SK-N-SH treated with all-trans-retinoic acid at 6 μM for 48 hours (cell line): ENCODE results near the gene PRSS21.

ENCODE experiments used
- ATAC-seq: fragments of 200-7000 bp; cut with Tn5 transposase; 3 replicates; pipeline ENCODE4 v1.9.1; 2020; ENCODE audit warnings: mild to moderate bottlenecking, moderate library complexity
- ARNTL ChIP-seq: fragments of 450-650 bp; formaldehyde crosslinking; IDR thresholded peaks from 2 replicates; pipeline ENCODE4 v1.5.0; 2020; ENCODE audit warnings: low read depth, mild to moderate bottlenecking, moderate library complexity, borderline replicate concordance
- BACH2 ChIP-seq: fragments of 250-450 bp; sonication (Bioruptor Pico); IDR thresholded peaks from 2 replicates; pipeline ENCODE4 v1.9.0; 2021; ENCODE audit warnings: mild to moderate bottlenecking, borderline replicate concordance
- CSDC2 ChIP-seq: fragments of 250-450 bp; sonication (Bioruptor Pico); IDR thresholded peaks from 2 replicates; pipeline ENCODE4 v1.5.0; 2020; ENCODE audit warnings: mild to moderate bottlenecking, moderate library complexity
- ESRRG ChIP-seq: fragments of 250-450 bp; sonication (Bioruptor Pico); IDR thresholded peaks from 2 replicates; pipeline ENCODE4 v1.6.1; 2021; ENCODE audit warnings: mild to moderate bottlenecking
- GLIS3 ChIP-seq: fragments of 250-450 bp; sonication (Bioruptor Pico); IDR thresholded peaks from 2 replicates; pipeline ENCODE4 v1.5.0; 2020; ENCODE audit warnings: mild to moderate bottlenecking, moderate library complexity
- OSR1 ChIP-seq: fragments of 250-450 bp; sonication (Bioruptor Pico); IDR thresholded peaks from 2 replicates; pipeline ENCODE4 v1.8.0; 2022; ENCODE audit warnings: moderate library complexity, mild to moderate bottlenecking, inconsistent platforms
- PPARA ChIP-seq: fragments of 250-450 bp; sonication (Bioruptor Pico); IDR thresholded peaks from 2 replicates; pipeline ENCODE4 v1.5.0; 2020; ENCODE audit warnings: mild to moderate bottlenecking, borderline replicate concordance
- RARB ChIP-seq: fragments of 250-450 bp; sonication (Bioruptor Pico); IDR thresholded peaks from 2 replicates; pipeline ENCODE4 v1.8.0; 2021; ENCODE audit warnings: mild to moderate bottlenecking, moderate library complexity
- TCF4 ChIP-seq: fragments of 250-450 bp; sonication (Bioruptor Pico); IDR thresholded peaks from 2 replicates; pipeline ENCODE4 v1.8.0; 2021; ENCODE audit warnings: mild to moderate bottlenecking, moderate library complexity, borderline replicate concordance
- ZFP3 ChIP-seq: fragments of 250-450 bp; sonication (Bioruptor Pico); IDR thresholded peaks from 2 replicates; pipeline ENCODE4 v1.5.0; 2020; ENCODE audit warnings: mild to moderate bottlenecking, moderate library complexity
- ZFP30 ChIP-seq: fragments of 450-650 bp; formaldehyde crosslinking; IDR thresholded peaks from 2 replicates; pipeline ENCODE4 v1.5.0; 2022; ENCODE audit warnings: mild to moderate bottlenecking, moderate library complexity
- ZNF565 ChIP-seq: fragments of 450-650 bp; formaldehyde crosslinking; conservative IDR thresholded peaks from 2 replicates; pipeline ENCODE4 v1.5.0; 2020; ENCODE audit warnings: low read depth, mild to moderate bottlenecking, moderate library complexity
- ZNF70 ChIP-seq: fragments of 450-650 bp; formaldehyde crosslinking; IDR thresholded peaks from 2 replicates; pipeline ENCODE4 v1.5.0; 2020; ENCODE audit warnings: mild to moderate bottlenecking, moderate library complexity
- TF ChIP-seq, protein P1 (sequence below): fragments of 250-450 bp; sonication (Bioruptor Pico); IDR thresholded peaks from 2 replicates; pipeline ENCODE4 v1.5.0; 2020; ENCODE audit warnings: mild to moderate bottlenecking, moderate library complexity
- TF ChIP-seq, protein P2 (sequence below): fragments of 250-450 bp; sonication (Bioruptor Pico); IDR thresholded peaks from 2 replicates; pipeline ENCODE4 v1.8.0; 2020; ENCODE audit warnings: mild to moderate bottlenecking, moderate library complexity, borderline replicate concordance
- TF ChIP-seq, protein P3 (sequence below): fragments of 250-450 bp; sonication (Bioruptor Pico); IDR thresholded peaks from 2 replicates; pipeline ENCODE4 v1.8.0; 2021; ENCODE audit warnings: low read depth, mild to moderate bottlenecking, moderate library complexity, borderline replicate concordance
- TF ChIP-seq, protein P4 (sequence below): fragments of 250-450 bp; sonication (Bioruptor Pico); IDR thresholded peaks from 2 replicates; pipeline ENCODE4 v1.5.1; 2020; ENCODE audit warnings: low read depth, mild to moderate bottlenecking, moderate library complexity

The PRSS21 gene

DNA sequence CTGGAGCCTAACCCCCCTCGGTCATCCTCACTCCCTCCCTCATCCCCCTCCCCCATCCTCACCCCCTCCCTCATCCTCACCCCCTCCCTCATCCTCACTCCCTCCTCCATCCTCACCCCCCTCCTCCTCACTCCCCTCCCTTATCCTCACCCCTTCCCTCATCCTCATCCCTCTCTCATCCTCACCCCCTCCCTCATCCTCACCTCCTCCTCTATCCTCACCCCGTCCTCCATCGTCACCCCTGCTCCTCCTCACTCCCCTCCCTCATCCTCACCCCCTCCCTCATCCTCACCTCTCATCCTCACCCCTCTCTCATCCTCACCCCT lies 30.2 kb upstream of the PRSS21 start (continued):
- TF ChIP-seq, protein P1, sequence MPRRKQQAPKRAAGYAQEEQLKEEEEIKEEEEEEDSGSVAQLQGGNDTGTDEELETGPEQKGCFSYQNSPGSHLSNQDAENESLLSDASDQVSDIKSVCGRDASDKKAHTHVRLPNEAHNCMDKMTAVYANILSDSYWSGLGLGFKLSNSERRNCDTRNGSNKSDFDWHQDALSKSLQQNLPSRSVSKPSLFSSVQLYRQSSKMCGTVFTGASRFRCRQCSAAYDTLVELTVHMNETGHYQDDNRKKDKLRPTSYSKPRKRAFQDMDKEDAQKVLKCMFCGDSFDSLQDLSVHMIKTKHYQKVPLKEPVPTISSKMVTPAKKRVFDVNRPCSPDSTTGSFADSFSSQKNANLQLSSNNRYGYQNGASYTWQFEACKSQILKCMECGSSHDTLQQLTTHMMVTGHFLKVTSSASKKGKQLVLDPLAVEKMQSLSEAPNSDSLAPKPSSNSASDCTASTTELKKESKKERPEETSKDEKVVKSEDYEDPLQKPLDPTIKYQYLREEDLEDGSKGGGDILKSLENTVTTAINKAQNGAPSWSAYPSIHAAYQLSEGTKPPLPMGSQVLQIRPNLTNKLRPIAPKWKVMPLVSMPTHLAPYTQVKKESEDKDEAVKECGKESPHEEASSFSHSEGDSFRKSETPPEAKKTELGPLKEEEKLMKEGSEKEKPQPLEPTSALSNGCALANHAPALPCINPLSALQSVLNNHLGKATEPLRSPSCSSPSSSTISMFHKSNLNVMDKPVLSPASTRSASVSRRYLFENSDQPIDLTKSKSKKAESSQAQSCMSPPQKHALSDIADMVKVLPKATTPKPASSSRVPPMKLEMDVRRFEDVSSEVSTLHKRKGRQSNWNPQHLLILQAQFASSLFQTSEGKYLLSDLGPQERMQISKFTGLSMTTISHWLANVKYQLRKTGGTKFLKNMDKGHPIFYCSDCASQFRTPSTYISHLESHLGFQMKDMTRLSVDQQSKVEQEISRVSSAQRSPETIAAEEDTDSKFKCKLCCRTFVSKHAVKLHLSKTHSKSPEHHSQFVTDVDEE = no peak
- TF ChIP-seq GLIS3 = no peak
- no peak for TF ChIP-seq RARB (CRISPR knock-in tag)
- TF ChIP-seq ZNF565 = no peak
- no peak for TF ChIP-seq ZFP3 (CRISPR knock-in tag)
- TF ChIP-seq PPARA (CRISPR knock-in tag) = no peak
- TF ChIP-seq ZFP30 (CRISPR knock-in tag) = no peak

DNA sequence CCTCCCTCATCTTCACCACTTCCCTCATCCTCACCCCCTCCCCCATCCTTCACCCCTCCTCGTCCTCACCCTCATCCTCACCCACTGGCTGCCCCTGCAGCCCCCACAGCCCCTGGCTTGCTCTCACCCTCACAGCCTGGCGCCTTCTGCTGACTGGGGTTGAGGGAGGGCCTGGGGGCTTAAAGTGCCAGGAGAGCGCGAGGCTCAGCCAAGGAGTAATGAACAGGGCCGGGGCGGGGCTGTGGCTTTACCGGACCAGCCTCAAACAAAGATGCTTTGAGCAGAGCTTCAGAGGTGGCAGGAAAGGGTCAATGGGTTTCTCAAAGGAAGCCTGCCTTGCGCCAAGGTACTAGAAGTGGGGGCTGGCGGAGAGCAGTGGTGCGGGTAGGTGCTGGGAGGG lies 29.6 kb upstream of the PRSS21 start, which contains the start of gene PRSS33:
Gene PRSS33 (minus strand): TSS at position 155 of the 400 bp plus-strand sequence. CDS start 1,013 bp downstream, outside the sequence.
- no peak for ATAC-seq
- TF ChIP-seq, protein P2, sequence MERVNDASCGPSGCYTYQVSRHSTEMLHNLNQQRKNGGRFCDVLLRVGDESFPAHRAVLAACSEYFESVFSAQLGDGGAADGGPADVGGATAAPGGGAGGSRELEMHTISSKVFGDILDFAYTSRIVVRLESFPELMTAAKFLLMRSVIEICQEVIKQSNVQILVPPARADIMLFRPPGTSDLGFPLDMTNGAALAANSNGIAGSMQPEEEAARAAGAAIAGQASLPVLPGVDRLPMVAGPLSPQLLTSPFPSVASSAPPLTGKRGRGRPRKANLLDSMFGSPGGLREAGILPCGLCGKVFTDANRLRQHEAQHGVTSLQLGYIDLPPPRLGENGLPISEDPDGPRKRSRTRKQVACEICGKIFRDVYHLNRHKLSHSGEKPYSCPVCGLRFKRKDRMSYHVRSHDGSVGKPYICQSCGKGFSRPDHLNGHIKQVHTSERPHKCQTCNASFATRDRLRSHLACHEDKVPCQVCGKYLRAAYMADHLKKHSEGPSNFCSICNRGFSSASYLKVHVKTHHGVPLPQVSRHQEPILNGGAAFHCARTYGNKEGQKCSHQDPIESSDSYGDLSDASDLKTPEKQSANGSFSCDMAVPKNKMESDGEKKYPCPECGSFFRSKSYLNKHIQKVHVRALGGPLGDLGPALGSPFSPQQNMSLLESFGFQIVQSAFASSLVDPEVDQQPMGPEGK (CRISPR knock-in tag) = no peak
- TF ChIP-seq PPARA (CRISPR knock-in tag) = no peak
- no peak for TF ChIP-seq ZNF70 (CRISPR knock-in tag)
- TF ChIP-seq, protein P3, sequence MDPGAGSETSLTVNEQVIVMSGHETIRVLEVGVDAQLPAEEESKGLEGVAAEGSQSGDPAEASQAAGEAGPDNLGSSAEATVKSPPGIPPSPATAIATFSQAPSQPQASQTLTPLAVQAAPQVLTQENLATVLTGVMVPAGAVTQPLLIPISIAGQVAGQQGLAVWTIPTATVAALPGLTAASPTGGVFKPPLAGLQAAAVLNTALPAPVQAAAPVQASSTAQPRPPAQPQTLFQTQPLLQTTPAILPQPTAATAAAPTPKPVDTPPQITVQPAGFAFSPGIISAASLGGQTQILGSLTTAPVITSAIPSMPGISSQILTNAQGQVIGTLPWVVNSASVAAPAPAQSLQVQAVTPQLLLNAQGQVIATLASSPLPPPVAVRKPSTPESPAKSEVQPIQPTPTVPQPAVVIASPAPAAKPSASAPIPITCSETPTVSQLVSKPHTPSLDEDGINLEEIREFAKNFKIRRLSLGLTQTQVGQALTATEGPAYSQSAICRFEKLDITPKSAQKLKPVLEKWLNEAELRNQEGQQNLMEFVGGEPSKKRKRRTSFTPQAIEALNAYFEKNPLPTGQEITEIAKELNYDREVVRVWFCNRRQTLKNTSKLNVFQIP (CRISPR knock-in tag) = no peak

DNA sequence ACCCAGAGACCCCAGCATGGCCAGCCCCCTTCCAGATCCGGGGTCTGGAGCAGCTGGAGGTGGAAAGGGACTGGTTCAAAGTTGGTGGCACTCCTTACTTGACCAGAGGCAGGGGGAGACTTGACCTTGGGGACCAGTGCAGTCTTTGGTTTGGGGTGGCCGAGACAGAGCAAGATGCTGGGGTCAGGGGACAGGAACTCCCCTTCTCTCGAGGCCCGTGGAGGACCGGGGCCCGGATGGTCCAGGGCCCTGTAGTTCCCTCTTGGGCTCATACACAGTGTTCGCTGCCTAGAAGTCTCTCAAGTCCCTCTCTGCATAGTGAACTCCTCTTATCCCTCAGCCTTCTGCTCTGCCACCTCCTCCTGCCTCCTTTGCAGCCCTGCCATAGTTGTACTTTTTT lies 29.1 kb upstream of the PRSS21 start:
- no peak for ATAC-seq
- TF ChIP-seq ZNF565 (no peak), ZFP3 (CRISPR knock-in tag) (no peak), ARNTL (CRISPR knock-in tag) (no peak), ESRRG (CRISPR knock-in tag) (no peak), RARB (CRISPR knock-in tag) (no peak), CSDC2 (CRISPR knock-in tag) (no peak), ZFP30 (CRISPR knock-in tag) (no peak), BACH2 (CRISPR knock-in tag) (no peak), OSR1 (CRISPR knock-in tag) (no peak), TCF4 (CRISPR knock-in tag) (no peak)
- TF ChIP-seq, protein P4, sequence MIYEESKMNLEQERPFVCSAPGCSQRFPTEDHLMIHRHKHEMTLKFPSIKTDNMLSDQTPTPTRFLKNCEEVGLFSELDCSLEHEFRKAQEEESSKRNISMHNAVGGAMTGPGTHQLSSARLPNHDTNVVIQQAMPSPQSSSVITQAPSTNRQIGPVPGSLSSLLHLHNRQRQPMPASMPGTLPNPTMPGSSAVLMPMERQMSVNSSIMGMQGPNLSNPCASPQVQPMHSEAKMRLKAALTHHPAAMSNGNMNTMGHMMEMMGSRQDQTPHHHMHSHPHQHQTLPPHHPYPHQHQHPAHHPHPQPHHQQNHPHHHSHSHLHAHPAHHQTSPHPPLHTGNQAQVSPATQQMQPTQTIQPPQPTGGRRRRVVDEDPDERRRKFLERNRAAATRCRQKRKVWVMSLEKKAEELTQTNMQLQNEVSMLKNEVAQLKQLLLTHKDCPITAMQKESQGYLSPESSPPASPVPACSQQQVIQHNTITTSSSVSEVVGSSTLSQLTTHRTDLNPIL (CRISPR knock-in tag) = no peak
- TF ChIP-seq, protein P2 (CRISPR knock-in tag) = no peak
- TF ChIP-seq, protein P3 (CRISPR knock-in tag) = no peak
